Activated B cell treated with CpG ODN at 0.5 μM for 24 hours (primary cell): ENCODE measurements around the gene BLOC1S3. TPM values are rescaled to one million over a fixed set of nuclear protein-coding genes. Genes with fewer than 3 reads are reported as not detected.

ENCODE experiments used
- ATAC-seq: fragments of 200-7000 bp; cut with Tn5 transposase; one replicate; pipeline ENCODE4 v1.10.0; 2021; ENCODE audit warnings: low read depth, mild to moderate bottlenecking, moderate library complexity
- CTCF ChIA-PET: fragments of 350-600 bp; sonication (Branson Sonifier 250); formaldehyde crosslinking; loops from one replicate; lab custom pipeline; 2021; ENCODE audit warnings: antibody characterized with exemption; lab: Charles Lee
- POLR2A ChIA-PET: fragments of 350-600 bp; sonication (Branson Sonifier 250); formaldehyde crosslinking; loops from one replicate; lab custom pipeline; 2021; ENCODE audit warnings: antibody characterized with exemption; lab: Charles Lee
- DNase-seq: peaks from one replicate; pipeline ENCODE4 v3.0.0; 2022
- H3K27ac Mint-ChIP-seq: one replicate; pipeline ENCODE4 v1.8.0; 2020; ENCODE audit warnings: mixed read lengths
- H3K27me3 Mint-ChIP-seq: one replicate; pipeline ENCODE4 v1.8.0; 2021; ENCODE audit warnings: mixed read lengths
- H3K36me3 Mint-ChIP-seq: one replicate; pipeline ENCODE4 v1.8.0; 2021; ENCODE audit warnings: low read depth, mixed read lengths
- H3K4me1 Mint-ChIP-seq: one replicate; pipeline ENCODE4 v1.8.0; 2021; ENCODE audit warnings: mixed read lengths
- H3K4me3 Mint-ChIP-seq: one replicate; pipeline ENCODE4 v1.8.0; 2020; ENCODE audit warnings: mild to moderate bottlenecking, mixed read lengths
- H3K9me3 Mint-ChIP-seq: one replicate; pipeline ENCODE4 v1.8.0; 2020; ENCODE audit warnings: mixed read lengths
- intact Hi-C: fragments of 100-400 bp; cut with micrococcal nuclease; formaldehyde crosslinking; loops from one replicate; pipeline ENCODE4 v1.15.1; 2024
- total RNA-seq: library from RNA; stranded (reverse); gene quantifications from 2 replicates; pipeline ENCODE4 v1.2.3, GENCODE V29; 2022
- TF ChIP-seq, protein P1 (sequence below): fragments of 200-600 bp; IDR thresholded peaks from one replicate; pipeline ENCODE4 v1.8.0; 2022; ENCODE audit warnings: antibody characterized with exemption, mild to moderate bottlenecking

The BLOC1S3 gene
- total RNA-seq, 1 donor from 2014 or later: 16.5 TPM

DNA sequence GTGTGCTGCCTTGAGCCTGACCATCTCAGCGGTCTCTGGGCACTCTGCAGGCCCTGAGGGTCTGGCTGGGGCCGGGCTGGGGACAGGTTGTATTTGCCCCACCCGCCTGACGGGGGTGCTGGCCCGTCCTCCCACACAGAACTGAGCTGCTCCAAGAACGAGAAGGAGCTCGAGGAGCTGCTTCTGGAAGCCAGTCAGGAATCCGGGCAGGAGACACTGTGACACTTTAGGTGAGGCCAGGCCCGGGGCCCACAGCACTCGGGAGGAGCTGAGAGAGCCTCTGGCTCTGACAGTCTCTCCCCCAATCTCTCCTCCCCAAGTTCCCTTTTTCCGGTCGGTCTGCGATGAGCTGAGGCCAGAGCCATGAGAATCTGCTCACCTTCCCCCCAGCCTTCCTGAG lies 32.3 kb upstream of the BLOC1S3 start:
- peaks cover 20% of the 10 kb centered on the region for H3K36me3 Mint-ChIP-seq

DNA sequence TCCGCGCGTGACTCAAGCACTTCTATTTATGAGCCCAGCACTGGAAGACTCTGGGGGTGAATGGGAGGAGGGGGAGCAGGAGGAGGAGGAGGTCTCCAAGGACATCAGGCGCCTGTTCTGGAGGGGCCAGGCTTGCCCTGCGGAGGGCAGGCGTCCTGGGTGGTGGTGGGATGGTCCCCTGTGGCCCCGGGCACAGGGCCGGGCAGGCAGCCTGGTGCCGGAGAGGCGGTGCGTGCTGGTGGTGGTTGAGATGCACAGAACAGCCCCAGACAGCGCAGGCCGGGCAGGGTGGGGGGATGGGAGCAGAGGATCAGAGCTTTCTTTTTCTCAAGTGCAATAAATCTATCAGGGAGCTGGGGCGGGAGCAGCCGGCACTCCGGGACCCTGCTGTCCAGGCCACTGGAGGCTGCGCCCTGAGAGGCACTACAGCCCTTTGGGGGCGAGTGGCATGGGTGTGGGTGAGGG lies 31.8 kb upstream of the BLOC1S3 start:
- ChIA-PET CTCF (no interaction called here), POLR2A (no interaction called here)

More for the DNA sequence above, 32.3 kb upstream of the BLOC1S3 start:
- POLR2A ChIA-PET: interaction anchor here (1.5 kb wide), 1 partner anchor 67 kb away, joined by 4 read pairs; the partner anchor contains the start of gene GEMIN7
- no peak overlapping the region for H3K27ac Mint-ChIP-seq
- CTCF ChIA-PET: no interaction called here
- no peak for ATAC-seq
- no peak overlapping the region for H3K4me3 Mint-ChIP-seq
- no peaks in the 10 kb centered on the region for H3K4me1 Mint-ChIP-seq
- H3K27me3 Mint-ChIP-seq: no peaks in the 10 kb centered on the region
- no peaks in the 10 kb centered on the region for H3K9me3 Mint-ChIP-seq
- intact Hi-C loops: no loop called here
- TF ChIP-seq, protein P1, sequence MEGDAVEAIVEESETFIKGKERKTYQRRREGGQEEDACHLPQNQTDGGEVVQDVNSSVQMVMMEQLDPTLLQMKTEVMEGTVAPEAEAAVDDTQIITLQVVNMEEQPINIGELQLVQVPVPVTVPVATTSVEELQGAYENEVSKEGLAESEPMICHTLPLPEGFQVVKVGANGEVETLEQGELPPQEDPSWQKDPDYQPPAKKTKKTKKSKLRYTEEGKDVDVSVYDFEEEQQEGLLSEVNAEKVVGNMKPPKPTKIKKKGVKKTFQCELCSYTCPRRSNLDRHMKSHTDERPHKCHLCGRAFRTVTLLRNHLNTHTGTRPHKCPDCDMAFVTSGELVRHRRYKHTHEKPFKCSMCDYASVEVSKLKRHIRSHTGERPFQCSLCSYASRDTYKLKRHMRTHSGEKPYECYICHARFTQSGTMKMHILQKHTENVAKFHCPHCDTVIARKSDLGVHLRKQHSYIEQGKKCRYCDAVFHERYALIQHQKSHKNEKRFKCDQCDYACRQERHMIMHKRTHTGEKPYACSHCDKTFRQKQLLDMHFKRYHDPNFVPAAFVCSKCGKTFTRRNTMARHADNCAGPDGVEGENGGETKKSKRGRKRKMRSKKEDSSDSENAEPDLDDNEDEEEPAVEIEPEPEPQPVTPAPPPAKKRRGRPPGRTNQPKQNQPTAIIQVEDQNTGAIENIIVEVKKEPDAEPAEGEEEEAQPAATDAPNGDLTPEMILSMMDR: no peak
- no peak for DNase-seq

DNA sequence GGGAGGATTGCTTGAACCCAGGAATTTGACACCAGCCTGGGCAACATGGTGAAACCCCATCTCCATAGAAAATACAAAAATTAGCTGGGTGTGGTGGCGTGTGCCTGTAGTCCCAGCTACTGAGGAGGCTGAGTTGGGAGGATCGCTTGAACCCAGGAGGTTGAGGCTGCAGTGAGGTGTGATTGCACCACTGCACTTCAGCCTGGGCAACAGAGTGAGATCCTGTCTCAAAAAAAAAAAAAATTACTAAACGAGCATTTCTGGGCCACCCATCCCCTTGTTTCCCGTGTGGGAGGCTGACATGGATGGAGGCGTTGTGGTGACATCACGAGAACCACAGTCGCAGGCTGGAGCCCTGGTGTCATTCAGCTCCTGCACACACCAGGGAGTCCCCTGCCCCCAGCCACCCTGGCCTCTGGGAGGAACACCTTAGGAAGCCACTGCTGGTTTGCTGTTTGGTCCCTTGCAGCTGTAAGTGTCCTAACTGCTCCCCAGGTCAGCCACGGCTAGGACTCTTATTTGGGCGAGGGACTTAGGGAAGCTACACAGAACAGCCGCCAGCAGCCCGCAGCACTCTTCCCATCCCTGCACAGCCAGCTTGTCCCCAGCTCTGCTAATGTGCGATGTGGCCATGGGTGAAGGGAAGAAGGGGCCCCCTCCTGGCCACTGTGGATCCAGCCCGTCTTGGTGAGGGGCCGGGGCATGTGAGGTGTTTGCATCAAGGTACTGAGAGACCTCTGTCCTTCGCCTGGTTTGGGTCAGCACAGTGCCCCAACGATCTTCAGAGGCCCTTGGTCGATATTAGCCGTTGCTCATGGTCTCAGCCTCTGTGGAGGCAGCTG lies 30.5 kb upstream of the BLOC1S3 start:
- intact Hi-C loops: no loop called here
- Mint-ChIP-seq H3K36me3 (peaks cover 7% of the 10 kb centered on the region), H3K27ac (no peak overlapping the region), H3K27me3 (peaks cover 10% of the 10 kb centered on the region), H3K4me1 (peaks cover 8% of the 10 kb centered on the region), H3K4me3 (no peak overlapping the region), H3K9me3 (no peaks in the 10 kb centered on the region)
- DNase-seq (no peak), ATAC-seq (no peak)
- CTCF ChIA-PET: no interaction called here
- POLR2A ChIA-PET: interaction anchor here (0.6 kb wide), 1 partner anchor 109 kb away, joined by 4 read pairs; no protein-coding TSS in a partner anchor
- TF ChIP-seq, protein P1: no peak

More for the DNA sequence above, 31.8 kb upstream of the BLOC1S3 start:
- peaks cover 2% of the 10 kb centered on the region for H3K27me3 Mint-ChIP-seq
- no peaks in the 10 kb centered on the region for H3K9me3 Mint-ChIP-seq
- intact Hi-C loops: no loop called here
- ATAC-seq: no peak
- H3K36me3 Mint-ChIP-seq: peaks cover 15% of the 10 kb centered on the region
- TF ChIP-seq, protein P1: no peak
- DNase-seq: no peak
- H3K27ac Mint-ChIP-seq: no peak overlapping the region
- H3K4me3 Mint-ChIP-seq: no peak overlapping the region
- no peaks in the 10 kb centered on the region for H3K4me1 Mint-ChIP-seq

DNA sequence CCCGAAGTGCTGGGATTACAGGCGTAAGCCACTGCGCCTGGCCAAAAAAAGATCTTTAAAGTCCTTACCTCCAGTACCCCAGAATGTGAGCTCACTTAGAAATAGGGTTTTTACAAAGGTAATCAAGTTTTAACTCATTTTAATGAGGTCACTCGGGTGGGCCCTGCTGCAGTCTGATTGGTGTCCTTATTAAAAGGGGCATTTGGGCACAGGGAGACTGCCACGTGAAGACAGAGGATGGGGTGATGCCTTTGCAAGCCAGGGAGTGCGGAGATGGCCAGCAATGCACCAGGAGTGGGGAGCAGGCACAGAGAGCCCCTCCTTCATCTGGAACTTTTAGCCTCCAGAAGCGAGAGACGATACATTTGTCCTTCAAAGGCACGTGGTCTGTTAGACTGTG lies 29.5 kb upstream of the BLOC1S3 start:
- Mint-ChIP-seq H3K27me3 (peaks cover 13% of the 10 kb centered on the region), H3K9me3 (no peaks in the 10 kb centered on the region), H3K36me3 (peaks cover 6% of the 10 kb centered on the region), H3K4me3 (no peak overlapping the region), H3K27ac (no peak overlapping the region), H3K4me1 (peaks cover 13% of the 10 kb centered on the region)
- TF ChIP-seq, protein P1: no peak
- POLR2A ChIA-PET: interaction anchor here (0.6 to 1.4 kb wide), 2 partner anchors 15 to 1197 kb away, joined by 3 to 4 read pairs; no protein-coding TSS in a partner anchor
- intact Hi-C loops: no loop called here
- ATAC-seq (no peak), DNase-seq (no peak)
- CTCF ChIA-PET: no interaction called here

DNA sequence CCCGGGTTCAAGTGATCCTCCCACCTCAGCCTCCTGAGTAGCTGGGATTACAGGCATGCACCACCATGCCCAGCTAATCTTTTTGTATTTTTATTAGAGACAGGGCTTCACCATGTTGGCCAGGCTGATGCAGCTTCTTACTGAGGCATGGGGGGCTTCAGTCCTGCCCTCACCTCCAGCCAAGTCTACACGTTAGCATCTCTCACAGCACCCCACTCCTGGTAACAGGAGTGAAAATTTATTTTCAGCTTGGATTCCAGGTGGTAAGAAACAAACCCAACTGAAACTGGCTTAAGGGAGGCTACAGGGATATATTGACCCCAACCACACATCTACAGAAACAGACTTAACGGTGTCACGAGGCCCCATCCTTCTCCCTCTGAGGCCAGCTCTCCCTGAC lies 28.4 kb upstream of the BLOC1S3 start:
- H3K36me3 Mint-ChIP-seq: peaks cover 3% of the 10 kb centered on the region
- ChIA-PET POLR2A (no interaction called here), CTCF (interaction anchor here (0.7 kb wide), 1 partner anchor 37 kb away, joined by 3 read pairs; no protein-coding TSS in a partner anchor)
- DNase-seq (no peak), ATAC-seq (no peak)
- intact Hi-C loops: no loop called here
- no peak overlapping the region for H3K4me3 Mint-ChIP-seq
- no peaks in the 10 kb centered on the region for H3K9me3 Mint-ChIP-seq
- no peak overlapping the region for H3K27ac Mint-ChIP-seq
- peaks cover 17% of the 10 kb centered on the region for H3K27me3 Mint-ChIP-seq
- TF ChIP-seq, protein P1: no peak
- H3K4me1 Mint-ChIP-seq: peaks cover 15% of the 10 kb centered on the region
